Activated CD4-positive, alpha-beta T cell treated with anti-CD3 and anti-CD28 coated beads, Interleukin-2, amount 10 ng/mL, durations not matched to agents 24 days and 14 days (primary cell): ENCODE results near the gene CLCN6. TPM values are rescaled to one million over a fixed set of nuclear protein-coding genes. Genes with fewer than 3 reads are reported as not detected.

Source experiments
- DNase-seq: peaks from one replicate; pipeline ENCODE4 v3.0.0; 2022
- H3K27ac Mint-ChIP-seq: one replicate; pipeline ENCODE4 v1.8.0; 2022; ENCODE audit warnings: mild to moderate bottlenecking, mixed read lengths
- H3K27me3 Mint-ChIP-seq: one replicate; pipeline ENCODE4 v1.8.0; 2022; ENCODE audit warnings: mixed read lengths
- H3K36me3 Mint-ChIP-seq: one replicate; pipeline ENCODE4 v1.8.0; 2022; ENCODE audit warnings: low read depth, mild to moderate bottlenecking, mixed read lengths
- H3K4me1 Mint-ChIP-seq: one replicate; pipeline ENCODE4 v1.8.0; 2021; ENCODE audit warnings: mixed read lengths
- H3K4me3 Mint-ChIP-seq: one replicate; pipeline ENCODE4 v1.8.0; 2022; ENCODE audit warnings: mild to moderate bottlenecking, moderate library complexity, mixed read lengths
- H3K9me3 Mint-ChIP-seq: one replicate; pipeline ENCODE4 v1.8.0; 2021; ENCODE audit warnings: mixed read lengths
- intact Hi-C: fragments of 100-400 bp; cut with micrococcal nuclease; formaldehyde crosslinking; loops from one replicate; pipeline ENCODE4 v1.15.1; 2023
- total RNA-seq: library from RNA; stranded (reverse); gene quantifications from 2 replicates; pipeline ENCODE4 v1.2.3, GENCODE V29; 2022

CLCN6 gene
- total RNA-seq, 1 donor from 2014 or later = 15.2 TPM

DNA sequence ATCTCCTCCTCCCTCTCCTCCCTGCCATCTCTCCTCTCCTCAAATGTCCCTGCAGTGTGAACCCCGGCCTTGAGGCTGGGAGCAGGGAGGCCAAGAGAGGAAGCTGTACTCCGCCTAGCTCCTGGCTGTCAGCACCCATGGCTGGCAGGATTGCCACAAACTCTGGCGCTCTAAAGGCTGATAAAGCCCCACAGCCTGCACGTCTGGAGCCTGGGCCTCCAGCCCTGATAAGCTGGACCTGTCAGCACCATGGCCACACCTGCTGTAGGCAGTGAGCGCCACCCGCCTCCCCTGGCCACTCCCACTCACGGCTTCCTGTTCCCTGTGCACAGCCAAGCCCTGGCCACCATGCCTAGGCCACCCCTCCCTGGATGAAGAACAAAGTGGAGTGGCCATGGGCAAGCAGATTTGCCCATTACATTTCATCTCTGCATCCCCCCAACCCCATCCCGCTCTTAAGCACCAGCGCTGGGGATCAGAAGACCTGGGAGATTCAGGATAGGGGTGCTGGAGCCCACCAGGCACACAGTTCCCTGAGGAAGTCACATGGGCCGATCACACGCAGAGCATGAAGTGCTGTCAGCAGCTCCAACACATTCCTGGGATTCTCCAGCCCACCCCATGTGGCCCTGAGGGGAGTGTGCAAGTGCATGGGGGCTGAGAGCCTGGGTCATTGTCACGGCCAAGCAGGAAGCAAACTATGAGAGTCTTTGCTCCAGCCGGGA lies 77.0 kb downstream of the CLCN6 start:
- H3K27me3 Mint-ChIP-seq = no peaks in the 10 kb centered on the region
- H3K4me1 Mint-ChIP-seq = peaks cover 5% of the 10 kb centered on the region
- H3K9me3 Mint-ChIP-seq = no peaks in the 10 kb centered on the region
- peak; percentile 66 for DNase-seq
- no peak overlapping the region for H3K27ac Mint-ChIP-seq
- no peaks in the 10 kb centered on the region for H3K36me3 Mint-ChIP-seq
- H3K4me3 Mint-ChIP-seq = no peak overlapping the region
- intact Hi-C loops = no loop called here

DNA sequence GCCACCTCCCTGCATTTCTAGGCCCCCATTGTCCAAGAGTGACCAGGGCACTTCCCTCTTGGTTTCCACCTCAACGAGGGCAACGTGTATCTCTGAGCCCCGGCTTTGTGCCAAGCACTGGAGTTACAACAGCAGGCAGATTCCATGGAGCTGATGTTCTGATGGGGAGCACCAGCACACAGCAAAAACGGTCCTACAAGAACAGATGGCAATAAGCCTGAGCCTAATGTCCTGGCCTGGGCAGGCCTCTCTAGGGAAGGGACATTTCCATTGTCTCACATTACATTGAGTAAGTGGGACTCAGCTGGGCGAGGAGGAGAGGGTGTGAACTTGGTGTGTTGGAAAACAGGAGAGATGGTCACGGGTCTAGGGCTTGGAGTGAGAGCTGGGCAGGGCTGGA lies 79.9 kb downstream of the CLCN6 start:
- no peak for DNase-seq
- intact Hi-C loops = no loop called here
- Mint-ChIP-seq H3K9me3 (no peaks in the 10 kb centered on the region), H3K4me3 (no peak overlapping the region), H3K36me3 (no peaks in the 10 kb centered on the region), H3K4me1 (peaks cover 5% of the 10 kb centered on the region), H3K27me3 (peaks cover under 1% of the 10 kb centered on the region), H3K27ac (no peak overlapping the region)

DNA sequence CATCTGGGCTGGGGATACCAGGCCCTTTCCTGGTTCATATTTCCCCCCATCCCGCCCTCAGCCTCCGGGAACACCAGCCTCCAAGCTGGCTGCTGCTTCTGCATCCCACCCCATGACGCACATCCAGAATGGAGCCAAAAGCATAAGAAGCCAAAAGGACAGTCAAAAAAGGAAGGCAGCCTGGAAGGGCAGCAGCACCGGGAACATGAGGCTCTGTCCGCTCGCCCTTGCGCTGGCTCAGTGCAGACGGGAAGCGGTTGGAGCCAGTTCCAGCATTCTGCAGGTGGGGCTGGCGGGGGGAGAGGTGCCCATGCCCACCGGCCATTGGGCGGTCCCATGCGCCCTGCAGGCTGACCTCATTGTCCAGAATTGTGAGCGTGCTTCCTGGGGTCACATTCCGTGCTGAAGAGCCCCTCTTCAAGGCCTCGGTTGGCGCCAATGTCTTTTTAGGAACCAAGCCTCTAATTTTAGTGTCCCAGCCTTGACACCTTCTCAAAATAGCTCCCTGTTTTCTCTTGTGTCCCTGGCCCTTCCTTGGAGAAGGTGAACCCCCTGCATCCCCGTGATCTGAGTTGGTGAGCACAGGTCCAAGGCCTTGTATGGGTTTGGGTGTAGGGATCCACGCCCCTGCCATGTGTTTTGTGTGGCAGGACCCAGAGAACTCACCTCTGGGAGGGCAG lies 81.1 kb downstream of the CLCN6 start:
- no peak for DNase-seq
- Mint-ChIP-seq H3K9me3 (no peaks in the 10 kb centered on the region), H3K4me1 (peaks cover 5% of the 10 kb centered on the region), H3K4me3 (no peak overlapping the region), H3K27ac (no peak overlapping the region), H3K36me3 (no peaks in the 10 kb centered on the region), H3K27me3 (peaks cover 3% of the 10 kb centered on the region)
- intact Hi-C loops = no loop called here

DNA sequence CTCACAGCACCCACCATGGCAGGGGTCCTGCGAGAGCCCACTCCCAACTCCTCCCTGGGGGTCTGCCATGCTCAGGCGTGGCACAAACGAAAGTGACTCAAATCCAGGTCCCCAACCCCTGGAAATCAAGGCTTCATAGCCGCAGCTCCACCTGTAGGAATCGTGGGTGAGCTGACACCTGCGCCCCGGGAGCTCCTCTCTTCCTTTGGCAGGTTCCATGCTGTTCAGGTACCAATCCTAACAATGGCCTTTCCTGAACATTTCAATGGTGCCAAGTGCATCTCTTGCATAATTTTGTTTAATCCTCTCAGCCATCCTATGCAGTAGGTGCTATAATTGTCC lies 81.6 kb downstream of the CLCN6 start:
- H3K4me1 Mint-ChIP-seq = peaks cover 5% of the 10 kb centered on the region
- H3K9me3 Mint-ChIP-seq = no peaks in the 10 kb centered on the region
- H3K27me3 Mint-ChIP-seq = peaks cover 3% of the 10 kb centered on the region
- DNase-seq = no peak
- H3K27ac Mint-ChIP-seq = no peak overlapping the region
- H3K36me3 Mint-ChIP-seq = no peaks in the 10 kb centered on the region
- no peak overlapping the region for H3K4me3 Mint-ChIP-seq
- intact Hi-C loops = no loop called here

DNA sequence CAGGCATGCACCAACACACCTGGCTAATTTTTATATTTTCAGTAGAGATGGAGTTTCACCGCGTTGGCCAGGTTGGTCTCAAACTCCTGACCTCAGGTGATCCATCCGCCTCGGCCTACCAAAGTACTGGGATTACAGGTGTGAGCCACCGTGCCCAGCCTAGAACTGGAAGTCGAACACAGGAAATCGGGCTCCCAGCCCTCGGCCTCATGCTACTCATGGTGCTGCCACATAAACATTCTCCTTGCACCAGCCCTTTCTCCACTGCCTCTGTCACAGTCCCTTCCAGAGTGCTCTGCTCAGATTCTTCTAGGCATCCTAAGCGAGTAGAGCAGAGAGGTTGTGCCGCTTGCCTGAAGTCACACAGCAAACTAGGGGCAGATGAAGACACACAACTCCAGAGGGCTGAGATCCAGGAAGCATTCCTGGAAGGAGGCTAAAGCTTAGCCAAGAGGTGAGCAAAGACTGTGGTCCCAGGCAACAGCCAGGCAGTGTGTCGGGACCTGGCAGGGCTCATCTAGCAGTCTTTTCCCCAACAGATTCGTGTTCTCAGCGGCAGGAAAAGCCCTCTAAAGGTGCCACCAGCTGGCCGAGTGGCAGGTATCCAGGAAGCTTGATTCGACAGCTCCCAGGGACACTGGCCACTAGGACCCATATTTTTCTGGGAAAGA lies 82.3 kb downstream of the CLCN6 start:
- H3K36me3 Mint-ChIP-seq = no peaks in the 10 kb centered on the region
- peaks cover 3% of the 10 kb centered on the region for H3K4me1 Mint-ChIP-seq
- no peaks in the 10 kb centered on the region for H3K9me3 Mint-ChIP-seq
- no peak overlapping the region for H3K27ac Mint-ChIP-seq
- no peak for DNase-seq
- peaks cover 6% of the 10 kb centered on the region for H3K27me3 Mint-ChIP-seq
- H3K4me3 Mint-ChIP-seq = no peak overlapping the region
- intact Hi-C loops = no loop called here

DNA sequence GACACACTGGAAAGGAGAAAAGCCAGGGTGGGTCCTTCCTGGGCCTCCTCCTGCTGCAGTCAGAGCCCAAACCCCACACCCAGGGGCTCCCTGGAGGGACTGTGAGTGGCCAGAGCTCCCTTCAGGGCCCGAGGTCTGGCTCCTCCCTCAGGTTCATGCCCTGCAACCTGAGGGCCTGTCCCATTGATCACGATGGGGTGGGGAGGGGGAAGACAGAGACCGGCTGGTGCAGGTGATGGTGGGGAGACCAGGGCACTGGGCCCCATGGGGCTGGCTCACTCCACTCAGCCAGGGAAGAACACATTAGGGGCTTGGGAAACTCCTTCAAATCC lies 82.9 kb downstream of the CLCN6 start:
- intact Hi-C loops = no loop called here
- no peaks in the 10 kb centered on the region for H3K9me3 Mint-ChIP-seq

DNA sequence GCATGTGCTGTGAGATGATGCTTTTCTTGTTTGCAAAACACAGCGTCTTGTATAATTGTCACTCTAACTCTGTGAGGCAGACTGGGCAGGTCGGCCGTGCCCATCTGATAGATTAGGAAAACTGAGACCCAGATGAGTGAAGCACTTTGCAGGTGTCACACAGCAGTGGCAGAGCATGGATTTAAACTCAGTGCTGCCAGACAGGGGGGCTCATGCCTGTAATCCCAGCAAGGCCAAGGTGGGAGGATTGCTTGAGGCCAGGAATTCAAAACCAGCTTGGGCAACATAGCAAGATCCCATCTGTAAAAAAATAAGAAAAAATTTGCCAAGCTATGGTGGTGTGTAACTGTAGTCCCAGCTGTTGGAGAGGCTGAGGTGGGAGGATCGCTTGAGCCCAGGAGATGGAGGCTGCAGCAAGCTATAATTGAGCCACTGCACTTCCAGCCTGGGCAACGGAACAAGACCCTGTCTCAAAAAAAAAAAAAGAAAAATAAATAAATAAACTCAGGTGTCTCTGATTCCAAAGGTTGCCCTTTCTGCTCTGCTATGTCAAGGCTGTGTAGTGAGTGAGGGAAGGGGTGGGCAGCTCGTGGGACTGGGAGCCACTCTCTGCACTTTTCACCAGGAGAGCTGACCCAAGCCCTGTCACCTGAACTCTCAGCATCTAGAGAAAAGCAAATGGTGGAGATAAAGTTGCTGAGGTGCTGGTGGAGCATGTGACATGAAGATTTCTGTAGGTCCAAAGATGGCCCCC lies 85.6 kb downstream of the CLCN6 start:
- Mint-ChIP-seq H3K4me1 (no peaks in the 10 kb centered on the region), H3K9me3 (no peaks in the 10 kb centered on the region), H3K27ac (no peak overlapping the region), H3K27me3 (peaks cover 17% of the 10 kb centered on the region), H3K36me3 (no peaks in the 10 kb centered on the region), H3K4me3 (no peak overlapping the region)
- intact Hi-C loops = no loop called here
- no peak for DNase-seq

More for the DNA sequence above, 82.9 kb downstream of the CLCN6 start:
- Mint-ChIP-seq H3K36me3 (no peaks in the 10 kb centered on the region), H3K4me3 (no peak overlapping the region), H3K4me1 (peaks cover 3% of the 10 kb centered on the region), H3K27ac (no peak overlapping the region), H3K27me3 (peaks cover 8% of the 10 kb centered on the region)
- DNase-seq = no peak

Other genes starting within 250 kb of the CLCN6 start
- gene FBXO2, start 151.8 kb upstream of the CLCN6 start, total RNA-seq = 0.76 and 1.0 TPM in 2 replicates
- gene FBXO44, start 151.3 kb upstream of the CLCN6 start, total RNA-seq = 20.6 and 25.4 TPM in 2 replicates
- gene FBXO6, start 142.0 kb upstream of the CLCN6 start, total RNA-seq = 17.3 and 17.8 TPM in 2 replicates
- 80.1 and 81.5 TPM in 2 replicates for gene MAD2L2, start 125.0 kb upstream of the CLCN6 start, total RNA-seq
- gene DRAXIN, start 114.5 kb upstream of the CLCN6 start, total RNA-seq = not detected in 2 replicates
- 13.1 and 14.0 TPM in 2 replicates for gene AGTRAP, start 70.1 kb upstream of the CLCN6 start, total RNA-seq
- gene C1orf167, start 44.0 kb upstream of the CLCN6 start, total RNA-seq = not detected in 2 replicates
- 15.6 and 18.4 TPM in 2 replicates for gene MTHFR, start 227 bp upstream of the CLCN6 start, total RNA-seq
- gene NPPA, start 41.6 kb downstream of the CLCN6 start, total RNA-seq = not detected in 2 replicates
- gene NPPB, start 52.8 kb downstream of the CLCN6 start, total RNA-seq = not detected in 2 replicates
- 34.1 and 36.5 TPM in 2 replicates for gene KIAA2013, start 120.2 kb downstream of the CLCN6 start, total RNA-seq
- 40.3 and 40.6 TPM in 2 replicates for gene PLOD1, start 128.5 kb downstream of the CLCN6 start, total RNA-seq
- 84.6 and 88.7 TPM in 2 replicates for gene MFN2, start 174.3 kb downstream of the CLCN6 start, total RNA-seq
- 68.9 and 73.9 TPM in 2 replicates for gene MIIP, start 213.3 kb downstream of the CLCN6 start, total RNA-seq